CD8-positive, alpha-beta memory T cell (primary cell): ENCODE data around the gene C1QTNF4. TPM values are rescaled to one million over a fixed set of nuclear protein-coding genes. Genes with fewer than 3 reads are reported as not detected.

Experiments
- CTCF ChIA-PET: fragments of 350-600 bp; sonication (Branson Sonifier 250); formaldehyde crosslinking; loops from one replicate; lab custom pipeline; 2021; ENCODE audit warnings: antibody characterized with exemption; lab: Charles Lee
- POLR2A ChIA-PET: fragments of 350-600 bp; sonication (Branson Sonifier 250); formaldehyde crosslinking; loops from one replicate; lab custom pipeline; 2021; ENCODE audit warnings: antibody characterized with exemption; lab: Charles Lee
- DNase-seq, 5 donors: peaks; one replicate each; pipeline versions ENCODE4 v3.0.0 to v3.0.0-alpha.2; 2020 to 2022; ENCODE audit warnings: mixed read lengths in 1 of 5
- H3K27ac ChIP-seq: one replicate; pipeline ENCODE4 v1.7.0; 2013; ENCODE audit warnings: low read depth, mild to moderate bottlenecking, low read length, moderate library complexity
- H3K27me3 ChIP-seq: 2 replicates; pipeline ENCODE4 v1.7.0; 2013; ENCODE audit warnings: low read length, mild to moderate bottlenecking; ENCODE audit not compliant: insufficient read depth, poor library complexity, severe bottlenecking
- H3K36me3 ChIP-seq: 2 replicates; pipeline ENCODE4 v1.7.0; 2013; ENCODE audit warnings: mild to moderate bottlenecking, low read length, moderate library complexity; ENCODE audit not compliant: insufficient read depth
- H3K4me1 ChIP-seq: 2 replicates; pipeline ENCODE4 v1.7.0; 2013; ENCODE audit warnings: mild to moderate bottlenecking, low read length, moderate library complexity; ENCODE audit not compliant: insufficient read depth
- H3K4me3 ChIP-seq: 2 replicates; pipeline ENCODE4 v1.7.0; 2013; ENCODE audit warnings: mild to moderate bottlenecking, low read length
- H3K9me3 ChIP-seq: 2 replicates; pipeline ENCODE4 v1.7.0; 2013; ENCODE audit warnings: mild to moderate bottlenecking, low read length
- H3K27ac Mint-ChIP-seq, 8 donors: one replicate each; pipeline ENCODE4 v1.8.0; 2020 to 2021; ENCODE audit warnings: mixed read lengths in 8 of 8, mild to moderate bottlenecking in 6 of 8, inconsistent platforms in 3 of 8, moderate library complexity in 3 of 8
- H3K27me3 Mint-ChIP-seq, 2 donors: one replicate each; pipeline ENCODE4 v1.8.0; 2020 to 2021; ENCODE audit warnings: mixed read lengths in 2 of 2, mild to moderate bottlenecking in 1 of 2, moderate library complexity in 1 of 2
- H3K36me3 Mint-ChIP-seq, 3 donors: one replicate each; pipeline ENCODE4 v1.8.0; 2020 to 2021; ENCODE audit warnings: mixed read lengths in 3 of 3, inconsistent platforms in 1 of 3, mild to moderate bottlenecking in 1 of 3
- H3K4me1 Mint-ChIP-seq, 3 donors: one replicate each; pipeline ENCODE4 v1.8.0; 2020 to 2021; ENCODE audit warnings: mixed read lengths in 3 of 3, inconsistent platforms in 1 of 3, mild to moderate bottlenecking in 1 of 3
- H3K4me3 Mint-ChIP-seq, 7 donors: one replicate each; pipeline ENCODE4 v1.8.0; 2020 to 2021; ENCODE audit warnings: mixed read lengths in 7 of 7, mild to moderate bottlenecking in 6 of 7, moderate library complexity in 4 of 7, inconsistent platforms in 2 of 7
- H3K9me3 Mint-ChIP-seq, 5 donors: one replicate each; pipeline ENCODE4 v1.8.0; 2020 to 2022; ENCODE audit warnings: mixed read lengths in 5 of 5, mild to moderate bottlenecking in 3 of 5, moderate library complexity in 2 of 5, inconsistent platforms in 1 of 5
- polyA plus RNA-seq: library from polyadenylated mRNA; unstranded; fragments of 300-500 nt; fragmentation: Illumina TruSeq; gene quantifications from one replicate; pipeline ENCODE4 v1.2.3, GENCODE V29; 2021
- total RNA-seq, 2 experiments: library from RNA; stranded (reverse); gene quantifications; one replicate each; pipeline ENCODE4 v1.2.3, GENCODE V29; 2021

C1QTNF4 gene
- total and polyA plus RNA-seq, 3 experiments from 2014 or later, result 0.18 TPM; not detected in 2

DNA sequence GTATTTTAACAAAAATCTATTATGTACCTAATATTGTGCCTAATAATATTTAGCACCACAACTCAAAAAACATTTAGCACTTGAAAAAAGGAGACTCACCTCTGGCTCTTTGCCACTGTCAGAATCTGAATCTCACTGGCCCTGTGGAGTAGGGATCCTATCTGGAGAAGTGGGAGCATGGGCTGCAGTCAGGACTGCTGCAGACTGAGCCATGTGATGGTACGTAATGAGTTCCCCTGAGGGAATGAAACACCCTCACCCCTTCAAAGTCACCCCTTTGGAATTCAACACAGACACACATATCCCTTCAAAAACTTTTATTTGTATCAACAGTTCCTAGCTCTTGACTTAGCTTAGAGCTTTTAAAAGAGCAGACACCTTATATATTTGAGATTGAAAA, 22.3 kb downstream of the C1QTNF4 start:
- no peak for DNase-seq
- no peaks in the 10 kb centered on the region for H3K9me3 Mint-ChIP-seq
- H3K4me3 Mint-ChIP-seq, result no peak overlapping the region
- no peaks in the 10 kb centered on the region for H3K27me3 Mint-ChIP-seq
- no peak overlapping the region for H3K4me3 ChIP-seq
- H3K36me3 ChIP-seq, result peaks cover 30% of the 10 kb centered on the region
- no peaks in the 10 kb centered on the region for H3K27me3 ChIP-seq
- no peaks in the 10 kb centered on the region for H3K9me3 ChIP-seq
- H3K27ac ChIP-seq, result no peak overlapping the region
- H3K36me3 Mint-ChIP-seq, result peaks cover 0 to 64% (median 4%) of the 10 kb centered on the region in 3 donors
- peaks cover 7 to 32% (median 14%) of the 10 kb centered on the region in 3 donors for H3K4me1 Mint-ChIP-seq
- peaks cover 5% of the 10 kb centered on the region for H3K4me1 ChIP-seq
- H3K27ac Mint-ChIP-seq, result peak overlapping the region in 2 of 8 donors; percentile 19 to 36
- CTCF ChIA-PET, result interaction anchor here (1.1 kb wide), 1 partner anchor 7 kb away, joined by 3 read pairs; no protein-coding TSS in a partner anchor
- POLR2A ChIA-PET, result no interaction called here

DNA sequence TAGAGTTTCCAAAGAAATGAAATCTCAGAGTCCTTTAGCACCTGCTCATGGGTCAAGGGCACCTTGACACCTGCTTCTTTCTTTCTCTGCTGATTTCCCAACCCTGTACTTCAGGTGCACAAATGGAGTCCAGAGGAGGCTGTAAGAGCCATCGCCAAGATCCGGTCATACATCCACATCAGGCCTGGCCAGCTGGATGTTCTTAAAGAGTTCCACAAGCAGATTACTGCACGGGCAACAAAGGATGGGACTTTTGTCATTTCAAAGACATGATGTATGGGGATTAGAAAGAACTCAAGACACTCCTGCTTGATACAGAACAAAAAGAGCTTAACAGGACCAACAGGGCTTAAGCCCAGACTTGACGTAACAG, 22.9 kb downstream of the C1QTNF4 start:
- POLR2A ChIA-PET, result no interaction called here
- Histone ChIP-seq H3K36me3 (peaks cover 30% of the 10 kb centered on the region), H3K4me3 (no peak overlapping the region), H3K9me3 (no peaks in the 10 kb centered on the region), H3K4me1 (peaks cover 8% of the 10 kb centered on the region), H3K27ac (no peak overlapping the region), H3K27me3 (no peaks in the 10 kb centered on the region)
- Mint-ChIP-seq H3K9me3 (no peaks in the 10 kb centered on the region), H3K4me1 (peaks cover 12 to 32% (median 18%) of the 10 kb centered on the region in 3 donors), H3K36me3 (peaks cover 0 to 61% (median 4%) of the 10 kb centered on the region in 3 donors), H3K27ac (peak overlapping the region in 2 of 8 donors; percentile 84 to 89), H3K4me3 (no peak overlapping the region), H3K27me3 (no peaks in the 10 kb centered on the region)
- DNase-seq, result no peak
- CTCF ChIA-PET, result no interaction called here

GRCh38 chr11:47570651-47571356, 23.4 kb downstream of the C1QTNF4 start:
- no peak overlapping the region for H3K4me3 ChIP-seq
- Mint-ChIP-seq H3K4me3 (no peak overlapping the region), H3K9me3 (no peaks in the 10 kb centered on the region), H3K36me3 (peaks cover 0 to 59% (median 4%) of the 10 kb centered on the region in 3 donors), H3K4me1 (peaks cover 15 to 35% (median 23%) of the 10 kb centered on the region in 3 donors), H3K27me3 (no peaks in the 10 kb centered on the region), H3K27ac (peak overlapping the region in 4 of 8 donors; percentile 6 to 84 (median 52))
- peaks cover 8% of the 10 kb centered on the region for H3K4me1 ChIP-seq
- ChIA-PET POLR2A (no interaction called here), CTCF (interaction anchor here (1.4 kb wide), 1 partner anchor 9 kb away, joined by 4 read pairs; the partner anchor contains the start of genes KBTBD4 and NDUFS3)
- peaks cover 30% of the 10 kb centered on the region for H3K36me3 ChIP-seq
- no peak overlapping the region for H3K27ac ChIP-seq
- H3K27me3 ChIP-seq, result no peaks in the 10 kb centered on the region
- no peaks in the 10 kb centered on the region for H3K9me3 ChIP-seq
- no peak for DNase-seq

GRCh38 chr11:47569646-47570045, 24.6 kb downstream of the C1QTNF4 start:
- no peak for DNase-seq
- Mint-ChIP-seq H3K4me1 (peaks cover 18 to 39% (median 30%) of the 10 kb centered on the region in 3 donors), H3K9me3 (no peaks in the 10 kb centered on the region), H3K36me3 (peaks cover 0 to 52% (median 4%) of the 10 kb centered on the region in 3 donors), H3K4me3 (no peak overlapping the region), H3K27me3 (no peaks in the 10 kb centered on the region), H3K27ac (peak overlapping the region in 2 of 8 donors; percentile 6 to 32)
- no peak overlapping the region for H3K27ac ChIP-seq
- H3K27me3 ChIP-seq, result no peaks in the 10 kb centered on the region
- no peaks in the 10 kb centered on the region for H3K9me3 ChIP-seq
- H3K36me3 ChIP-seq, result peaks cover 26% of the 10 kb centered on the region
- H3K4me1 ChIP-seq, result peaks cover 6% of the 10 kb centered on the region
- ChIA-PET POLR2A (interaction anchor here (0.7 kb wide), 1 partner anchor 90 kb away, joined by 8 read pairs; no protein-coding TSS in a partner anchor), CTCF (interaction anchor here (1.4 kb wide), 2 partner anchors 10 to 14 kb away, joined by 4 read pairs; partner anchors contain the start of genes KBTBD4 and NDUFS3)
- H3K4me3 ChIP-seq, result no peak overlapping the region

- no peak for DNase-seq
- ChIA-PET POLR2A (interaction anchor here (0.7 to 2.1 kb wide), 5 partner anchors 10 to 56 kb away, joined by 3 to 19 read pairs (median 4); partner anchors contain the start of genes KBTBD4 and NDUFS3), CTCF (interaction anchor here (1.4 to 3.3 kb wide), 3 partner anchors 11 to 15 kb away, joined by 3 to 18 read pairs (median 9); partner anchors contain the start of gene CELF1)
- Mint-ChIP-seq H3K4me1 (peaks cover 15 to 33% (median 25%) of the 10 kb centered on the region in 3 donors), H3K27ac (peak overlapping the region; percentile 69 to 88 (median 80)), H3K36me3 (peaks cover 0 to 19% (median 2%) of the 10 kb centered on the region in 3 donors), H3K4me3 (peak overlapping the region; percentile 81 to 89 (median 82)), H3K27me3 (no peaks in the 10 kb centered on the region), H3K9me3 (no peaks in the 10 kb centered on the region)
- Histone ChIP-seq H3K27ac (peak overlapping the region; percentile 72), H3K27me3 (no peaks in the 10 kb centered on the region), H3K9me3 (no peaks in the 10 kb centered on the region), H3K4me3 (peak overlapping the region; percentile 80), H3K36me3 (peaks cover 9% of the 10 kb centered on the region), H3K4me1 (peaks cover 6% of the 10 kb centered on the region)
Observed at GRCh38 chr11:47566149-47566698, 28.0 kb downstream of the C1QTNF4 start.

DNA sequence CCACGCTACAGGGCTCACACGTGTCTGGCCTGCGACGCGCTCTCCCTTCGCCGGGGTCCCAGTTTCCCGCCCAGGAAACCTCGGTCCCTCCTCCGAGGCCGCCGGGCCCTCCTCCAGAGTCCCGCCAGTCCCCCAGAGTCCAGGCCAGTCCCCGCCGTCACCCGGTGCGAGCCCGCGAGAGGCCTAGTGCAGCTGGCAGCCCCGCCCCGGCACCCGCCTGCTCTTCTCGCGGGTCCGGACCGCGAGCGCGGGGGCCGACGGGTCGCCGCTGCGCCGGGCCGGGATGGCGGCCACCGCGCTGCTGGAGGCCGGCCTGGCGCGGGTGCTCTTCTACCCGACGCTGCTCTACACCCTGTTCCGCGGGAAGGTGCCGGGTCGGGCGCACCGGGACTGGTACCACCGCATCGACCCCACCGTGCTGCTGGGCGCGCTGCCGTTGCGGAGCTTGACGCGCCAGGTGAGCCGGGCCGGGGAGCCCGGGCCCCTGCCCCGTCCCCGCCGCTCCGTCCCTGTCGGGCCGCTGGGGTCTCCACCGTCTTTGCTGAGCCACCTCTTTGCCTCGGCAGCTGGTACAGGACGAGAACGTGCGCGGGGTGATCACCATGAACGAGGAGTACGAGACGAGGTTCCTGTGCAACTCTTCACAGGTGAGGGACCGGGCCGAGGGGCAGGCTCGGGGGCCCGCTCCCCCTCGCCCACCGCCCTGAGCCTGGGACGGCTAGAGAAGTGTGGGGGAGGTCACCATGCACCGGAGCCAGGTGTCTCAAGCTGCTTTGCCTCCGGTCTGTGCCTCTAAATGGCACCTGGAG, 28.7 kb downstream of the C1QTNF4 start, which contains the start of gene PTPMT1:
Gene PTPMT1, plus strand, starts transcription at position 260 of the 809 bp plus-strand sequence. Its CDS starts 24 bp downstream, at position 284.
- Histone ChIP-seq H3K27ac (peak within 1 kb of the TSS; percentile 72), H3K27me3 (no peaks in the 10 kb centered on the region), H3K36me3 (peaks cover 2% of the 10 kb centered on the region), H3K9me3 (no peaks in the 10 kb centered on the region), H3K4me3 (peak within 1 kb of the TSS; percentile 80), H3K4me1 (peaks cover 6% of the 10 kb centered on the region)
- CTCF ChIA-PET, result interaction anchor here (1.1 to 3.3 kb wide), 3 partner anchors 10 to 14 kb away, joined by 4 to 18 read pairs (median 9); partner anchors contain the start of gene CELF1
- DNase-seq, result peak; percentile 47 to 75 (median 57)
- Mint-ChIP-seq H3K27ac (peak within 1 kb of the TSS; percentile 72 to 93 (median 86)), H3K4me3 (peak within 1 kb of the TSS; percentile 81 to 91 (median 82)), H3K4me1 (peaks cover 14 to 32% (median 22%) of the 10 kb centered on the region in 3 donors), H3K9me3 (no peaks in the 10 kb centered on the region), H3K36me3 (peaks cover 0 to 12% (median 2%) of the 10 kb centered on the region in 3 donors), H3K27me3 (no peaks in the 10 kb centered on the region)
- POLR2A ChIA-PET, result interaction anchor here (0.5 to 2.1 kb wide), 7 partner anchors 11 to 626 kb away, joined by 3 to 19 read pairs (median 4); partner anchors contain the start of genes CELF1, KBTBD4 and NDUFS3

- ChIA-PET CTCF (interaction anchor here (1.1 to 3.3 kb wide), 5 partner anchors 8 to 14 kb away, joined by 3 to 18 read pairs (median 4); partner anchors contain the start of genes CELF1, KBTBD4 and NDUFS3), POLR2A (interaction anchor here (0.5 to 2.1 kb wide), 5 partner anchors 11 to 627 kb away, joined by 3 to 19 read pairs (median 10); partner anchors contain the start of genes CELF1, KBTBD4 and NDUFS3)
- Histone ChIP-seq H3K27me3 (no peaks in the 10 kb centered on the region), H3K27ac (peak overlapping the region; percentile 72), H3K9me3 (no peaks in the 10 kb centered on the region), H3K4me3 (peak overlapping the region; percentile 80), H3K4me1 (peaks cover 6% of the 10 kb centered on the region), H3K36me3 (no peaks in the 10 kb centered on the region)
- peaks cover 14 to 32% (median 22%) of the 10 kb centered on the region in 3 donors for H3K4me1 Mint-ChIP-seq
- H3K27me3 Mint-ChIP-seq, result no peaks in the 10 kb centered on the region
- H3K27ac Mint-ChIP-seq, result peak overlapping the region; percentile 56 to 93 (median 86)
- H3K4me3 Mint-ChIP-seq, result peak overlapping the region; percentile 80 to 91 (median 82)
- DNase-seq, result no peak
- peaks cover 0 to 7% (median 2%) of the 10 kb centered on the region in 3 donors for H3K36me3 Mint-ChIP-seq
- H3K9me3 Mint-ChIP-seq, result no peaks in the 10 kb centered on the region
Observed at GRCh38 chr11:47564933-47565339, 29.3 kb downstream of the C1QTNF4 start.
